WERI-Rb-1 (cell line): ENCODE data around the gene CEP83.

Source experiments
- DNase-seq: peaks from one replicate; pipeline ENCODE4 v3.0.0-alpha.2; 2020
- H3K27ac ChIP-seq: fragments of 250-450 bp; sonication (Bioruptor Pico); 2 replicates; pipeline ENCODE4 v1.5.1; 2020; ENCODE audit warnings: mild to moderate bottlenecking, moderate library complexity
- H3K27me3 ChIP-seq: fragments of 250-450 bp; sonication (Bioruptor Pico); 2 replicates; pipeline ENCODE4 v1.5.1; 2021; ENCODE audit warnings: mild to moderate bottlenecking, low read depth, moderate library complexity; ENCODE audit not compliant: insufficient read depth, severe bottlenecking
- H3K36me3 ChIP-seq: fragments of 250-450 bp; sonication (Bioruptor Pico); 2 replicates; pipeline ENCODE4 v1.5.1; 2020; ENCODE audit warnings: mild to moderate bottlenecking, moderate library complexity
- H3K4me3 ChIP-seq: 2 replicates; pipeline ENCODE4 v1.5.1; 2011; ENCODE audit warnings: low read depth, mild to moderate bottlenecking, control low read depth, low read length
- H3K9me3 ChIP-seq: fragments of 250-450 bp; sonication (Bioruptor Pico); 2 replicates; pipeline ENCODE4 v1.5.1; 2021; ENCODE audit warnings: mild to moderate bottlenecking, moderate library complexity; ENCODE audit not compliant: severe bottlenecking
- TF ChIP-seq, protein P1 (sequence below): IDR thresholded peaks from 2 replicates; pipeline ENCODE4 v1.5.1; 2011; ENCODE audit warnings: low read depth, mild to moderate bottlenecking, control low read depth, inconsistent platforms, low read length

CEP83 gene

DNA sequence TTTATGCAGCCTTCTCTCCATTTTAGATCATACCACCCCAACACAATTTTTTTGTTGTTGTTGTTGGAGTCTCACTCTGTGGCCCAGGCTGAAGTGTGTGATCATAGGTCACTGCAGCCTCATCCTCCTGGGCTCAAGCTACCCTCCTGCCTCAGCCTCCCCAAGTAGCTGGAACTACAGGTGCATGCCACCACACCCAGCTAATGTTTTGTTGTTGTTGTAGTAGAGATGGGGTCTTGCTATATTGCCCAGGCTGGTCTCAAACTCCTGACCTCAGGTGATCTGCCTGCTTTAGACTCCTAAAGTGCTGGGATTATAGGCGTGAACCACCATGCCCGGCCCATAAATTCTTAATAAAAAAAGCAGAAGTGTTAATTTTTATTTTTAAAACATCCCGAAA lies 199.7 kb downstream of the CEP83 start:
- H3K27me3 ChIP-seq, result no peaks in the 10 kb centered on the region
- no peaks in the 10 kb centered on the region for H3K36me3 ChIP-seq
- TF ChIP-seq, protein P1, sequence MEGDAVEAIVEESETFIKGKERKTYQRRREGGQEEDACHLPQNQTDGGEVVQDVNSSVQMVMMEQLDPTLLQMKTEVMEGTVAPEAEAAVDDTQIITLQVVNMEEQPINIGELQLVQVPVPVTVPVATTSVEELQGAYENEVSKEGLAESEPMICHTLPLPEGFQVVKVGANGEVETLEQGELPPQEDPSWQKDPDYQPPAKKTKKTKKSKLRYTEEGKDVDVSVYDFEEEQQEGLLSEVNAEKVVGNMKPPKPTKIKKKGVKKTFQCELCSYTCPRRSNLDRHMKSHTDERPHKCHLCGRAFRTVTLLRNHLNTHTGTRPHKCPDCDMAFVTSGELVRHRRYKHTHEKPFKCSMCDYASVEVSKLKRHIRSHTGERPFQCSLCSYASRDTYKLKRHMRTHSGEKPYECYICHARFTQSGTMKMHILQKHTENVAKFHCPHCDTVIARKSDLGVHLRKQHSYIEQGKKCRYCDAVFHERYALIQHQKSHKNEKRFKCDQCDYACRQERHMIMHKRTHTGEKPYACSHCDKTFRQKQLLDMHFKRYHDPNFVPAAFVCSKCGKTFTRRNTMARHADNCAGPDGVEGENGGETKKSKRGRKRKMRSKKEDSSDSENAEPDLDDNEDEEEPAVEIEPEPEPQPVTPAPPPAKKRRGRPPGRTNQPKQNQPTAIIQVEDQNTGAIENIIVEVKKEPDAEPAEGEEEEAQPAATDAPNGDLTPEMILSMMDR, result no peak
- no peak for DNase-seq
- no peak overlapping the region for H3K4me3 ChIP-seq
- no peaks in the 10 kb centered on the region for H3K9me3 ChIP-seq
- no peak overlapping the region for H3K27ac ChIP-seq

DNA sequence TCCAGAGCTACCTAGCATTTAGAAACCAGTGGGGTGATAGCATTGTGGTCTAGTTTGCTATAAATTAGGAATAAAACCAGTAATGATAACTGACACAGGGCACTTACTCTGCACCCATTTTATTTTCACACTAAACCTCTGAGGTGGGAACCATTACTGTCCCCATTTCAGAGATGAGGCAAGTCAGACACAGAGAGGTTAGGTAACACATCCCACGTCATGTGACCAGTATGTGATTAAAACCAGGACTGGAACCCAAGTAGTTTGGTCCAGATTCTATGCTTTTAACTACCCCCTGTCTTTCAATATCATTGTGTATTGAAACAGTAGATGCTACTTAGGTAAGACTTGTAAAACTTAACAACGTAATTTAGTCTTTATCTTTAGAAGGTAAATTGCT lies 201.1 kb downstream of the CEP83 start:
- TF ChIP-seq, protein P1, result no peak
- H3K27ac ChIP-seq, result no peak overlapping the region
- no peaks in the 10 kb centered on the region for H3K36me3 ChIP-seq
- H3K27me3 ChIP-seq, result no peaks in the 10 kb centered on the region
- no peak overlapping the region for H3K4me3 ChIP-seq
- no peaks in the 10 kb centered on the region for H3K9me3 ChIP-seq
- no peak for DNase-seq
